ENCODE measurements around the gene P2RX6.

The P2RX6 gene

DNA sequence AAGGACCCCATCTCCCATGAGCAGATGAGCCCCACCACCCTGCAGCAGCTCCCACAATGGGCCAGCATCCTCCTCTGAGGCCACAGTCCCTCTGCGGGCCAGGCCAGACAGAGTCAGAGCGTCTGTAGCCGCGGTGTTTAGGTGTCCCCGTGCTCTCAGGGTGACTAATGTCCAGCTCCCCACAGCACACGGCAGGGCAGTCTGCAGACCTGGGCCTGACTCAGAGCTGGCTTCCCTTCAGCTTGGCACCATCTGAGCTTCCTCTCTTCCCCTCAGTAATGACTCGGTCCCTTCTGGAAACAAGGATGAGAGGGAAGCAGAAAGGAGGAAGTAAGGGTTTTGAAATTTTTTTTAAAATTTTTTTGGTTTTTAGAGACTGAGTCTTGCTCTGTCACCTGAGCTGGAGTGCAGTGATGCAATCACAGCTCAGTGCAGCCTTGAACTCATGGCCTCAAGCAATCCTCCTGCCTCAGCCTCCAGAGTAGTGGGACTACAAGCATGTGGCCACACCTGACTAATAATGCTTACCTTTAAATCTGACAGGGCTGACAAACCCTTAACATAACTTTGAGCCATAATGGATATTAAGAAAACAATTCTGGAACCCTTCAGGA lies 59.2 kb downstream of the P2RX6 start:
- DNase-seq (ENCODE audit: low spot score): no peak

DNA sequence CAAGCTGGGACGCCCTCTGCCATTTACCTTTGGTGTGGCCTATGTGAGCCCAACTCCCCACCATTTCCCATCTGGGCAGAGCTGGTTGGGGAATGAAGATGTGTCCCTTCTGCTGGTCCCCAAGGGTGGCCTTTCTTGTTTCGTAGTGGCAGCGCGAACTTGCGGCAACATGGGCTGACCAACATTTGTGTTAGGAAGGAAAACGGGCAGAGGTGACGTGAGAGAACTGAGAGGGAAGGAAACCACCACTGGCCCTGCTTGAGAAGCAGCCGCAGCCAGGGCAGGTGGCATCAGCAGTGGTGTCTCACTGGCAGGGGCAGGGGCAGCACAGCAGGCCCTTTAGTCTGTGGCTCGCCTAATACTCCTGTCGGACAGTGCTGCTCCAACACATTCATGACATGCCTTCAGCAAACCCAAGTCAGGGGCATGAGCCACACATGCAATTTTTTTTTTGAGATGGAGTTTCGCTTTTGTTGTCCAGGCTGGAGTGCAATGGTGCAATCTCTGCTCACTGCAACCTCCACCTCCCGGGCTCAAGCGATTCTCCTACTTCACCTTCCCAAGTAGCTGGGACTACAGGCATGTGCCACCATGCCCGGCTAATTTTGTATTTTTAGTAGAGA lies 60.7 kb downstream of the P2RX6 start:
- DNase-seq (ENCODE audit: low spot score): no peak

DNA sequence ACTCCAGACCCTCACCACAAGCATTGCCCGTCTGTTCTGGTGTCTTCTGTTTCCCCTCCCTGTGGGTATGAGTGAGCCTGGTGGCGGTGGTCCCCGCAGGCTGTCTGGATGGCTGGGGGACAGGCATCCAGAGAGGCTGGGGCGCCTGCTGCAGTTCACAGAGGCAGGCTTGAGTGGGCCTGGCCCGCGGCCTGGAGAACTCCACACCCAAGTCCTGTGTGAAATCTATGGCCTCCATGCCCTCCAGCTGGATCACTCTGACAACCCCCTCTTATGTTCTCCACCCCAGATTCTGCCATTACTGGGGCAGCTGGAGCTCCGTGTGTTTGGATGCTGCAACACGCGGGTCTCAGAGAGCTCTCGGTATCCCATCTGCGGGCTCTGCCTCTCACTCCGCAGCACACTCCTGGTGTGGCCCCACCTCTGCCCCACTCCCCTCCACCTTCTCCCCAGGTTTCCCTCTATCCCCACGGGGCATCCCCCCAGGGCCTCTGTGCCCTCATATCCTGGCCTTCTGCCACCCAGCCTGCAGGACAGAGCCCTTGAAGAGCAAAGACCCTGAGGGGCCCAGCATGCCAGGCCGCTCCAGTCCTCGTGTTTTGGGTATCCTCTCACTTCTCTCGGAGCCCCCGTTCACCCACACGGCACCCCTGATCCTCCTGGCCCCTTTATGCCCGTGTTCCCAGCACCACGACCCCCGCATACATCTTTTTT lies 62.1 kb downstream of the P2RX6 start:
- no peak for DNase-seq (ENCODE audit: low spot score)

Measured in HuH-7.5 (cell line).